Mammary epithelial cell (primary cell): Measurements from ENCODE around the gene VENTX.
A peak's percentile ranks its signal among the peaks of the same experiment; 100 is the strongest.

ENCODE experiments used
- CTCF ChIP-seq, 2 donors: IDR thresholded peaks in 1 of 2; conservative IDR thresholded peaks in 1 of 2; 2 replicates each; pipeline ENCODE4 v1.5.1; 2011 to 2012; ENCODE audit warnings: inconsistent platforms in 2 of 2, low read length in 2 of 2, mild to moderate bottlenecking in 2 of 2, control low read depth in 1 of 2, low read depth in 1 of 2; ENCODE audit not compliant: insufficient read depth in 1 of 2; ENCODE audit errors: extremely low read depth in 1 of 2
- EZH2 ChIP-seq: IDR thresholded peaks from 2 replicates; pipeline ENCODE4 v1.6.1; 2012; ENCODE audit warnings: low read length, inconsistent platforms, borderline replicate concordance

DNA sequence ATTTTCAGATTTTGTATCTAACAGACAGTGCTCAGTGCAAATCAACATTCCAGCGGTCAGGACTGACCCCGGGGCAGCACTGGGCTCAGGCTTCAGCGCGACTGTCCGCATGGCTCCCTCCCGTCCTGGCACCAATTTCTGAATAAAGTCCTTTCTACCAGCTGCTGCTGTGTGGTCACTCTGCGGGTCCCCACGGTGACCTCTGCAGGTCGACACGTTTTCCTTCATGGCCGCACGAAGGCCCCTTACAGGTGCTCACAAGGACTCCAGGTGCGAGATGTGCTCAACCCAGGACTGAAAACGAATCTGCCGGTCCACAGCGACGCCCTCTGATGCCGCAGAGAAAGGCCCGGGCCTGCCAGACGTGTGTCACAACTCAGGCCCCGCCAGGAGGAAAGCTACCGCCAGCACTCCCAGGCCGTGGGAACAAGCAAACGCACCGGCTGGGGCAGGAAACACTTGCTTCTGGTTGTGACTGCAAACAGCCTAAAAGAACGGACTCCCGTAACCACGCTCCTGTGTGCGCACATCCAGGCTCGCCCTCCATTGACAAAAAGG lies 11.3 kb upstream of the VENTX start:
- TF ChIP-seq CTCF (conservative IDR thresholded peaks at IDR 0.05 in 1 of 2, IDR thresholded peaks at IDR 0.05 in 1 of 2; ENCODE audit: extremely low read depth in 1 of 2, insufficient read depth in 1 of 2, low read depth in 1 of 2, low read length in 2 of 2) (peak in 1 of 2 donors; percentile 24), EZH2 (no peak)
